HFFc6 (cell line): ENCODE results near the gene RGS13. TPM values are rescaled to one million over a fixed set of nuclear protein-coding genes. Genes with fewer than 3 reads are reported as not detected.
"Not testable (repeated sequence)": the region's sequence is repeated elsewhere in the genome, so short reads cannot be mapped to it uniquely, and the experiment has no call there.

Experiments
- DNase-seq: peaks from one replicate; pipeline ENCODE4 v3.0.0-alpha.2; 2018
- H3K27ac Mint-ChIP-seq: 2 replicates; pipeline ENCODE4 v1.8.0; 2020; ENCODE audit warnings: mild to moderate bottlenecking, mixed read lengths
- H3K27me3 Mint-ChIP-seq: 2 replicates; pipeline ENCODE4 v1.8.0; 2021; ENCODE audit warnings: mild to moderate bottlenecking, moderate library complexity, mixed read lengths; ENCODE audit not compliant: insufficient read depth
- H3K36me3 Mint-ChIP-seq: 2 replicates; pipeline ENCODE4 v1.8.0; 2021; ENCODE audit warnings: low read depth, mixed read lengths
- H3K4me1 Mint-ChIP-seq: 2 replicates; pipeline ENCODE4 v1.8.0; 2020; ENCODE audit warnings: low read depth, mixed read lengths
- H3K4me3 Mint-ChIP-seq: 2 replicates; pipeline ENCODE4 v1.8.0; 2020; ENCODE audit warnings: mild to moderate bottlenecking, moderate library complexity, mixed read lengths
- H3K9me3 Mint-ChIP-seq: 2 replicates; pipeline ENCODE4 v1.8.0; 2020; ENCODE audit warnings: mild to moderate bottlenecking, mixed read lengths
- CTCF ChIP-seq: fragments of 200-600 bp; sonication (generic); IDR thresholded peaks from 2 replicates; pipeline ENCODE4 v1.5.0; 2021; ENCODE audit warnings: antibody characterized with exemption, mild to moderate bottlenecking
- total RNA-seq, 6 experiments: library from RNA; stranded (reverse); fragmentation: NEBNext Ultra II Directional; extraction: Animal tissue kit (Norgen Biotek cat#: 25700); gene quantifications; 2 replicates in 1 of 6; 3 replicates in 5 of 6; pipeline ENCODE4 v1.2.3, GENCODE V29; 2021

The RGS13 gene
- total RNA-seq, 6 experiments from 2014 or later, result not detected

GRCh38 chr1:192682335-192682734 lies 46.4 kb downstream of the RGS13 start:
- no peak for DNase-seq
- Mint-ChIP-seq H3K36me3 (peaks cover 11% of the 10 kb centered on the region; the same call in 1 of the 2 replicates), H3K4me1 (no peaks in the 10 kb centered on the region), H3K4me3 (no peak overlapping the region), H3K27ac (no peak overlapping the region), H3K27me3 (peaks cover 2% of the 10 kb centered on the region), H3K9me3 (peaks cover 9% of the 10 kb centered on the region; the same call in 1 of the 2 replicates)
- TF ChIP-seq CTCF, result no peak

- H3K9me3 Mint-ChIP-seq, H3K4me1 Mint-ChIP-seq, H3K4me3 Mint-ChIP-seq, H3K27me3 Mint-ChIP-seq, H3K27ac Mint-ChIP-seq, DNase-seq: not testable (repeated sequence)
- peaks cover 12% of the 10 kb centered on the region; the same call in 1 of the 2 replicates for H3K36me3 Mint-ChIP-seq
Measured at GRCh38 chr1:192683081-192683480, 47.1 kb downstream of the RGS13 start.

- Mint-ChIP-seq H3K27ac (no peak overlapping the region), H3K9me3 (peaks cover 9% of the 10 kb centered on the region; the same call in 1 of the 2 replicates), H3K4me3 (no peak overlapping the region), H3K27me3 (peaks cover 4% of the 10 kb centered on the region), H3K4me1 (no peaks in the 10 kb centered on the region), H3K36me3 (peaks cover 16% of the 10 kb centered on the region)
- DNase-seq, result no peak
- TF ChIP-seq CTCF, result no peak
Measured at GRCh38 chr1:192689459-192689858, 53.5 kb downstream of the RGS13 start.

- Mint-ChIP-seq H3K27ac (no peak overlapping the region), H3K36me3 (peaks cover 10% of the 10 kb centered on the region)
- no peak for TF ChIP-seq CTCF
Measured at GRCh38 chr1:192691041-192691440, 55.1 kb downstream of the RGS13 start.

DNA sequence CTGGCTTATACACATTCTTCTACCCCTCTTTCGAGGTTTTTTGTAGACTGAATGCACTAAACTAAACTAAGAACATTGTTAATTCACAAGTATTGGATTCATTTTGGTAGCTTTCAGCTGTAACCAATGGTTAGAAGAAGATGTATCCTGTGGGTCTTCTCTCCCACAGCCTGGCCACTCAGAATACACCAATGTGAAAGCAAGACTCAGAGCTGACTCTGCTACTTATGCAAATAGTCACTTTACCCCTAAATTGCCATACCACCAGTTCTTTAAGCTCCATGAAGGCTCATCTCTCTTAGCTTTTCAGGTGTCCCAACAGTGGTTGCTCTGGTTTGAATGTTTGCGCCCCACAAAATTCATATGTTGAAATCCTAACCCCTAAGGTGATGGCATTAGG lies 60.1 kb downstream of the RGS13 start:
- no peaks in the 10 kb centered on the region; the same call in 1 of the 2 replicates for H3K4me1 Mint-ChIP-seq

More at GRCh38 chr1:192691041-192691440, 55.1 kb downstream of the RGS13 start:
- Mint-ChIP-seq H3K27me3 (peaks cover 3% of the 10 kb centered on the region), H3K9me3 (no peaks in the 10 kb centered on the region; the same call in 1 of the 2 replicates), H3K4me3 (no peak overlapping the region), H3K4me1 (no peaks in the 10 kb centered on the region)
- no peak for DNase-seq

DNA sequence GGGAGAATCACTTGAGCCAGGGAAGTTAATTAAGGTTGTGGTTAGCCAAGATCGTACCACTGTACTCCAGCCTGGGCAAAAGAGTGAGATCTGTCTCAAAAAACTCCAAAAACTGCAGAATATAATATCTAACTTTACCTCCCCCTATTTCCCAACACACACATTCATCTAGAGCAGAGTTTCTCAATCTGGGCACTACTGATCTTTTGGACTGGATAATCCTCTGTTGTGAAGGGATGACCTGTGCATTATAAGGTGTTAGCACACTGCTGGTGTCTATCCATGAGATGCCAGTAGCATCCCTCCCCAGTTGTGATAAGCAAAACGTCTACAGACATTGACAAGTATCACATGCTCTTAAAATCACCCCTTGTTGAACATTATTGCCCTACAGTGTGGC lies 61.8 kb downstream of the RGS13 start:
- H3K36me3 Mint-ChIP-seq, result peaks cover 4% of the 10 kb centered on the region; the same call in 1 of the 2 replicates
- no peak overlapping the region for H3K27ac Mint-ChIP-seq
- no peak for TF ChIP-seq CTCF
- no peaks in the 10 kb centered on the region; the same call in 1 of the 2 replicates for H3K4me1 Mint-ChIP-seq
- no peak for DNase-seq
- H3K4me3 Mint-ChIP-seq, result no peak overlapping the region
- no peaks in the 10 kb centered on the region for H3K27me3 Mint-ChIP-seq
- no peaks in the 10 kb centered on the region for H3K9me3 Mint-ChIP-seq

More for the DNA sequence above, 60.1 kb downstream of the RGS13 start:
- DNase-seq, result no peak
- Mint-ChIP-seq H3K36me3 (peaks cover 4% of the 10 kb centered on the region; the same call in 1 of the 2 replicates), H3K27me3 (no peaks in the 10 kb centered on the region), H3K27ac (no peak overlapping the region), H3K9me3 (no peaks in the 10 kb centered on the region), H3K4me3 (no peak overlapping the region)
- TF ChIP-seq CTCF, result no peak
